Measurements from ENCODE around the gene DNAJB13. TPM values are rescaled to one million over a fixed set of nuclear protein-coding genes. Genes with fewer than 3 reads are reported as not detected.

Gene DNAJB13
- total and polyA plus RNA-seq, 2 of the 13 experiments (the other 11 are each of a cell fraction or from before 2014, with no cell fraction given): 2.3 TPM; not detected in 1

- TF ChIP-seq, protein P1, sequence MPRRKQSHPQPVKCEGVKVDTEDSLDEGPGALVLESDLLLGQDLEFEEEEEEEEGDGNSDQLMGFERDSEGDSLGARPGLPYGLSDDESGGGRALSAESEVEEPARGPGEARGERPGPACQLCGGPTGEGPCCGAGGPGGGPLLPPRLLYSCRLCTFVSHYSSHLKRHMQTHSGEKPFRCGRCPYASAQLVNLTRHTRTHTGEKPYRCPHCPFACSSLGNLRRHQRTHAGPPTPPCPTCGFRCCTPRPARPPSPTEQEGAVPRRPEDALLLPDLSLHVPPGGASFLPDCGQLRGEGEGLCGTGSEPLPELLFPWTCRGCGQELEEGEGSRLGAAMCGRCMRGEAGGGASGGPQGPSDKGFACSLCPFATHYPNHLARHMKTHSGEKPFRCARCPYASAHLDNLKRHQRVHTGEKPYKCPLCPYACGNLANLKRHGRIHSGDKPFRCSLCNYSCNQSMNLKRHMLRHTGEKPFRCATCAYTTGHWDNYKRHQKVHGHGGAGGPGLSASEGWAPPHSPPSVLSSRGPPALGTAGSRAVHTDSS (CRISPR knock-in tag; conservative IDR thresholded peaks at IDR 0.05): no peak
- TF ChIP-seq ZNF441 (CRISPR knock-in tag; IDR thresholded peaks at IDR 0.05; ENCODE audit: borderline replicate concordance) (no peak), JDP2 (CRISPR knock-in tag; IDR thresholded peaks at IDR 0.05; ENCODE audit: borderline replicate concordance) (no peak), ZSCAN22 (CRISPR knock-in tag; IDR thresholded peaks at IDR 0.05) (no peak), ZNF597 (CRISPR knock-in tag; IDR thresholded peaks at IDR 0.05) (no peak), ZNF710 (CRISPR knock-in tag; IDR thresholded peaks at IDR 0.05; ENCODE audit: borderline replicate concordance) (no peak), TIGD3 (CRISPR knock-in tag; IDR thresholded peaks at IDR 0.05; ENCODE audit: borderline replicate concordance) (no peak), ZNF770 (CRISPR knock-in tag; IDR thresholded peaks at IDR 0.05) (no peak), TBX3 (IDR thresholded peaks at IDR 0.05; ENCODE audit: borderline replicate concordance) (no peak), SMAD3 (CRISPR knock-in tag; IDR thresholded peaks at IDR 0.05) (0 out of 2 replicates have a peak, but pooled peaks have one; percentile 22), PTBP1 (IDR thresholded peaks at IDR 0.05; ENCODE audit: low read depth, low read length, poor library complexity, severe bottlenecking) (no peak), HCFC1 (IDR thresholded peaks at IDR 0.05; ENCODE audit: low read depth, low read length) (peak; percentile 87), ZNF879 (CRISPR knock-in tag; IDR thresholded peaks at IDR 0.05) (no peak), ZNF180 (CRISPR knock-in tag; IDR thresholded peaks at IDR 0.05; ENCODE audit: borderline replicate concordance, low read depth) (no peak)
- TF ChIP-seq, protein P2, sequence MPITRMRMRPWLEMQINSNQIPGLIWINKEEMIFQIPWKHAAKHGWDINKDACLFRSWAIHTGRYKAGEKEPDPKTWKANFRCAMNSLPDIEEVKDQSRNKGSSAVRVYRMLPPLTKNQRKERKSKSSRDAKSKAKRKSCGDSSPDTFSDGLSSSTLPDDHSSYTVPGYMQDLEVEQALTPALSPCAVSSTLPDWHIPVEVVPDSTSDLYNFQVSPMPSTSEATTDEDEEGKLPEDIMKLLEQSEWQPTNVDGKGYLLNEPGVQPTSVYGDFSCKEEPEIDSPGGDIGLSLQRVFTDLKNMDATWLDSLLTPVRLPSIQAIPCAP (CRISPR knock-in tag; IDR thresholded peaks at IDR 0.05; ENCODE audit: low read depth): no peak
- TF ChIP-seq, protein P3, sequence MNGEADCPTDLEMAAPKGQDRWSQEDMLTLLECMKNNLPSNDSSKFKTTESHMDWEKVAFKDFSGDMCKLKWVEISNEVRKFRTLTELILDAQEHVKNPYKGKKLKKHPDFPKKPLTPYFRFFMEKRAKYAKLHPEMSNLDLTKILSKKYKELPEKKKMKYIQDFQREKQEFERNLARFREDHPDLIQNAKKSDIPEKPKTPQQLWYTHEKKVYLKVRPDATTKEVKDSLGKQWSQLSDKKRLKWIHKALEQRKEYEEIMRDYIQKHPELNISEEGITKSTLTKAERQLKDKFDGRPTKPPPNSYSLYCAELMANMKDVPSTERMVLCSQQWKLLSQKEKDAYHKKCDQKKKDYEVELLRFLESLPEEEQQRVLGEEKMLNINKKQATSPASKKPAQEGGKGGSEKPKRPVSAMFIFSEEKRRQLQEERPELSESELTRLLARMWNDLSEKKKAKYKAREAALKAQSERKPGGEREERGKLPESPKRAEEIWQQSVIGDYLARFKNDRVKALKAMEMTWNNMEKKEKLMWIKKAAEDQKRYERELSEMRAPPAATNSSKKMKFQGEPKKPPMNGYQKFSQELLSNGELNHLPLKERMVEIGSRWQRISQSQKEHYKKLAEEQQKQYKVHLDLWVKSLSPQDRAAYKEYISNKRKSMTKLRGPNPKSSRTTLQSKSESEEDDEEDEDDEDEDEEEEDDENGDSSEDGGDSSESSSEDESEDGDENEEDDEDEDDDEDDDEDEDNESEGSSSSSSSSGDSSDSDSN (CRISPR knock-in tag; IDR thresholded peaks at IDR 0.05): peak; percentile 16; the same call in 1 of the 2 replicates
Observed at GRCh38 chr11:73950869-73951710, at the start of gene DNAJB13 (continued).

Measured in HepG2 (cell line).